HPDE6-E6E7 (cell line): ENCODE measurements around the gene TEX13B.
"Not testable (repeated sequence)": the region's sequence is repeated elsewhere in the genome, so short reads cannot be mapped to it uniquely, and the experiment has no call there.

Source experiments
- DNase-seq: peaks from one replicate; pipeline ENCODE4 v3.0.0; 2011; ENCODE audit warnings: missing footprints; ENCODE audit errors: extremely low spot score

The TEX13B gene

GRCh38 chrX:107982356-107982755 is at the start of gene TEX13B:
TSS of gene TEX13B (minus strand) at chrX:107982370. CDS start at chrX:107982127, 243 bp downstream.
- no peak for DNase-seq

GRCh38 chrX:108029928-108030711 is 48.0 kb upstream of the TEX13B start:
- DNase-seq, result no peak

GRCh38 chrX:108028854-108029253 is 46.7 kb upstream of the TEX13B start:
- no peak for DNase-seq

DNA sequence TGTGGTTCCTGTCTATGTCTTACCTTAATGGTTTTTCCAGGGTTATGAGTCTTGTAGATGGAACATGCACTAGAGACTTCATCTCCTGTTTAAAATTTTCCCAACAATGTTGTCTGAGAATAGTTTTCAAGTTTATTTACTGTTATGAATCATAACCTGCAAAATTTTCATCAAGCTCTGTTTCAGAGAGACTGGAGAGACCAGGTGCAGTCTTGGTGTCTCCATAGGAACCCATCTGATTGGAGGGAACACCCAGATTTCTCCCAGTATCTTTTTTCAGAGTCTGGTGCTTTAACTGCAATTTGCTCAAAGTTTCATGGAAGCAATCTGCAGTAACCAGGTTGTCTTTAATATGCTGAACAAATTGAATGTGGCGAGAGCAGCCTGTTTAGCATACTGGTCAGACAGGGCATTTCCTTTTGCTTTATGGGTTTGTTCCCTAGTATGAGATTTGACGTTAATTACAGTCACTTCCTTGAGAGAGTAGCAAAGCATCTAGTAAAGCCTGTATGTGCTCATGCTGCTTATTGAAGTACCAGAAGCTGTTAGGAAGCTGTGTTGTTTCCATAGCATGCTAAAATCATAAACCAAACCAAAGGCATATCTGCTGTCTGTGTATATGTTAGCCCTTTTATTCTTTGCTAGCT is 43.9 kb upstream of the TEX13B start:
- no peak for DNase-seq

DNA sequence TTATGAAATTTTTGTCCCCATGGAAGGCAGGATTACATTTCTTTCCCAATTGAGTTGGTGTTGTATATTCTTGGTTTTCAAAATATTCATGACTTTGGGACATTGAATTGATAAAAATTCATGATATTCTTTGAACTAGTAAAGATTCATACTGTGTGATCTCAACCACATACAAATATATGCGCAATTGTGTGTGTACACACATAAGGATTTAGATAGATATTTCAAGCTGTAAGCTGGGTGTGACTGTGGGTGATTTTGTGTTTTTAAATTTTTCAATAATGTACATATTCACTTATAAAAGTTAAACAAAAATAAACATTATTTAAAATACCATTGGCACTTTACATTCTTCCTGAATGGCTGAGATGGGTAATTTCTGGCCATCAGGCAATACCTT is 43.2 kb upstream of the TEX13B start:
- DNase-seq, result no peak

DNA sequence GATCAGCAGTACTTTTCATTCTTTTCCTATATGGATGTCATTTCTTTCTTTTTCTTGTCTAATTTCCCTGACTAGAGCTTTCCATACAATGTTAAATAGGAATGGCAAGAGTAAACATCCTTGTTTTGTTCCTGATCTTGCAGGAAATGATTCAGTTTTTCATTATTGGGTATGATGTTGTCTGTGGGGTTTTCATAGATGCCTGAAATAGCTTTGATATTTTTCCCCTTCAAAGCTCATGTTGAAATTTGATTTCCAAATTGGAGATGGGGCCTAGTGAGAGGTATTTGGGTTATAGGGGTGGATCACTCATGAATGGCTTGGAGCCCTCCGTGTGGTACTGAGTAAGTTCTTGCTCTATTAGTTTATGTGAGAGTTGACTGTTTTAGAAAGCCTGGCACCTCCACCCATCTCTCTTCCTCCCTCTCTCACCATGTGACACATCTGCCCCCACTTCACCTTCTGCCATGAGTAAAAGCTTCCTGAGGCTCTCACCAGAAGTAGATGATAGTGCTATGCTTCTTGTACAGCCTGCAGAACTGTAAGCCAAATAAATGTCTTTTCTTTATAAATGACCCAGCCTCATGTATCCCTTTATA is 40.4 kb upstream of the TEX13B start:
- DNase-seq, result no peak

DNA sequence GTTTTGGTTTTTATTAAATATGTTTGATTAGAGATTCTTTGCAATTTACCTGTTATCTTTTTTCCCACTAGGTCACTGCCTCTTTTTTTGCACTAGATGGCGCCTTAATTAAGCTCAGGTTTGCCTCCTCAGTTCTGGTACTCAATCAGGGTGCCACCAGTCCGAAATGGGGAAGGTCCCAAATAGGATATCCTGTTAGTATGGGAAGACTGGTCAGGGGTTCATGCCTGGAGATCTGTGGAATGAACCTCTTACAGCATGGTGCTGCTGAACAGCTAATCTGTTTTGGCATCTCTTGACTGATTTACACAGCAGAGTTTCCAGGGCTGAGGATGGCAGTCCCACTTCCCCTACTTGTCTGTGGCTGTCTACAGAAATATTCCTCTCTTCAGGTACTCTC is 38.5 kb upstream of the TEX13B start:
- no peak for DNase-seq

GRCh38 chrX:108019382-108019875 is 37.3 kb upstream of the TEX13B start:
- DNase-seq, result no peak

- DNase-seq, result no peak
Measured at GRCh38 chrX:108018656-108019381, 36.6 kb upstream of the TEX13B start.

DNA sequence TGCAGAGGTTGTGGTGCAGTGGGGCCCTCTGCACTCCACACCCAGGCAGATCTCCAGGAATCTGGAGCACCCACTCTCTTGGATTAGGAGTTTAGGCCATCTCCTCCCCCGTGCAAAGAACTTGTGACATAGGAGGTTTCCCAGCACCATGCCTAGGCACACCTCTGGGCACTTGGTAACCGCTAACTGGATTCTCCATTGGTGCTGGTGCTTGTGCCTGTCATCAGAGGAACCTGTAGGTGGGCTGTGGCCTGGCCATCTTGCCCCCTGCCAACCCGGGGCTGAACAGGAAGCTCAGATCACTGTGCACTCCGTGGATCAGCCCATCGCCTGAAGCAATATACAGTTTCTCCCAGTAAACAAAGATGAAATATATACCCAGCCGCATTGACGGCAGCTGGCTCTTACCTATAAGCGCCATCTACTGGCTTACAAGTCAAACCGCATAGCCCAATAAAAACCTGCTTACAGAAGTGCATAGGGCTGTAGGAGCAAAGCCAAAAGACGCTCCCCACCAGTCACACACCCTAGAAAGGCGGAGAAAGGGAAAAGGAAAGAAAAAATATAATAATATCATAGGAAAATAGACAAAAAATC is 19.1 kb upstream of the TEX13B start:
- DNase-seq, result no peak

- no peak for DNase-seq
Measured at GRCh38 chrX:108000751-108001150, 18.6 kb upstream of the TEX13B start.

DNA sequence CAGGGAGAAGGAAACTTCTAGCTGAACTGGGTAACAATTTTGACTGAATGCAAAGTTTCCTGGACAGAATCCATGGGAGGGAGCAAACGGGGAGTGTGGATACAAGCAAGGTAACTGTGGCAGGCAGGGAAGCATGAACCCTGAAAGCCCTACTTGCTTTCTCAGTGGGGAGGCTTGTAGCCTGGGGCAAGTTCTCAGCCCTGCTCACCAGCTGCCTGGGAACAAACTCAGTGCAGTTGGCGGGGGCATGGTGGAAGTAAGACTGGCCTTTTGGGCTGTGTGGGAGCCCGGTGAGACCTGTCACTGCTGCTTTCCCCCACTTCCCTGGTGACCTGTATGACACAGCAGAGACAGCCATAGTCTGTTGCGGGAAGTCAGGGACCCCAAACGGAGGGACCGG is 14.0 kb upstream of the TEX13B start:
- DNase-seq, result no peak

DNA sequence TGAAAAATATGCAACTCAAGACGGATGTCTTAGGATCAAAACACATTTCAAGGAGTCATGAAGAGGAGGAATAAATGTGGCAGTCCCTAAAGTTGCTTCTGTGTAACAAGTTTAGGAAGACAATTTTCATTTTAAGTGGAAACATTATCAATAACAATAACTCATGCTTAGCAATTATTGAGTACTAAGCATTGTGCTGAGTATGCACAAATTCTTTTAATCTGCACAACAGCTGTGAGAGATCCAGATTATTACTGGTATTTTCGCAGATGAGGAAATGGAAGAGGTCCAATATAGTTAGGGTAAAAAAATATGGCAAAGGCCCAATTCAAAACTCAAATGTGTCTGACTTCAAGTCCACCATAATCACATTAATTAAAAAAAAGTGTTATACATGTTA is 2.9 kb upstream of the TEX13B start:
- no peak for DNase-seq

DNA sequence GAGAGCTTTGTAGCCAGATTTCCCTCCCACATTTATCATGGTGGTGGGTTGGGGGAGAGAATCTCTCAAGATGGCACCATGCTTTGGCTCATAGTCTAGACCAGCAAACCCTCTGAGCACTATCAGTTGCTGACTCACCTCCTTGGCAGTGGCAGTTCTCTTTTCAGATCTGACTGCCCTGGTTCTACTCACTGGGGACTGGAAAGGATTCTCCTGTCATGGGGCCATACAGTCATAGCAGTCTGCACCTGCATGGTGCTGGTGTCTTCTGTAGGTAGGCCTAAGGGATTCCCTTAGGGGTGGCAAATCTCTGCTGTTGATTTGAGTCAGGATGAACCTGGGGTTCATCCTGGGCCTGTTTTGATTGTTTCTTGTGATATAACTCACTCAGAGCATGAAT is 2.6 kb downstream of the TEX13B start:
- no peak for DNase-seq

- DNase-seq, result no peak
Measured at GRCh38 chrX:107978707-107979307, 3.4 kb downstream of the TEX13B start.

DNA sequence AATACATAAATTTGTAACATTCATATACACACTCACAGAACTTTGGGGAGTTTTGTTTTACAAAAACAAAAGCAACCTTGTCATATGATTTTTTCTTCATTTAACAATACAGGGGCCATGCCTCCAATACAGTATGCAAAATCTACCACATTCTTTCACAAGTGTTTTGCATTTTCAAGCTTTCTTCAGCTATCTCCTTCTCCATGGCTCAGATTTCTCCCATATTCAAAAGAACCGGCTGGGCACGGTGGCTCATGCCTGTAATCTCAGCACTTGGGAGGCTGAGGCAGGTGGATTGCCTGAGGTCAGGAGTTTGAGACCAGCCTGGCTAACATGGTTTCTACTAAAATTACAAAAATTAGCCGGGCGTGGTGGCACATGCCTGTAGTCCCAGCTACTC is 4.1 kb downstream of the TEX13B start:
- no peak for DNase-seq

DNA sequence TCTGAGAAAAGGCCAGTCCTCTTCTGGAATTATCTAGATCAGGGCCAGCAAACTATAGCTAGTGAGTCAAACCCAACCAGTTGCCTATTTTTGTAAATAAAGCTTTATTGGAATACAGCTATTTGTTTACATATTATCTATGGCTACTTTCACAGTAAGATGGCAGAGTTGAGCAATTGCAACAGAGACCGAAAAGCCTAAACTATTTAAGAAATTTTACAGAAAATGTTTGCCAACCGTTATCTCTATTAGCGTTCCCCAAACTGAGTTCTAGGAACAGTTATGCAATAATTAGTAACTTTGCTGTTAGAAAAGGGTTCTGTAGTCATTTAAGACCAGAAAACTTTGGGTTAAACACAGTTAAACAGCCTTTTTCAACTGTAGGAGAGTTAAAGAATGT is 10.5 kb downstream of the TEX13B start:
- DNase-seq, result no peak

DNA sequence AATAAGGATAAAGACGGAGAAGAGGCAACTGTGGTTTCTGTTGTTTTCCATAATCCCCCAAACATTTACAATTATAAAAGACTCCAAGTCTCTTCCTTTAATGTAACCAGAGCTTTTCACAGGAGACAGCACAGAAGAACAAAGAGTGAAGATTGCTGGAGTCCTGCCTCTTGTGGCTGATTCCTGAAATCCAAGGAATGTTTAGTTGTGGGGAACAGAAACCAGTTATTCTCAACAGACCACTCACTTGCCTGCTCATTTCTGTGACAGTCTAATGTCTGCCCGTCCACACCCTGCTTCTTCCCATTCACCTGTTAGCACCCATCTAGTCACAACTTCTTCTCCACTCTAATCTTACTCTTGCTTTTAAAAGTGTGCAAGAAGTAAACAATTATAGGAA is 12.1 kb downstream of the TEX13B start:
- no peak for DNase-seq

GRCh38 chrX:107968623-107969022 is 13.5 kb downstream of the TEX13B start:
- no peak for DNase-seq

GRCh38 chrX:107955337-107955736 is 26.8 kb downstream of the TEX13B start:
- DNase-seq, result not testable (repeated sequence)

DNA sequence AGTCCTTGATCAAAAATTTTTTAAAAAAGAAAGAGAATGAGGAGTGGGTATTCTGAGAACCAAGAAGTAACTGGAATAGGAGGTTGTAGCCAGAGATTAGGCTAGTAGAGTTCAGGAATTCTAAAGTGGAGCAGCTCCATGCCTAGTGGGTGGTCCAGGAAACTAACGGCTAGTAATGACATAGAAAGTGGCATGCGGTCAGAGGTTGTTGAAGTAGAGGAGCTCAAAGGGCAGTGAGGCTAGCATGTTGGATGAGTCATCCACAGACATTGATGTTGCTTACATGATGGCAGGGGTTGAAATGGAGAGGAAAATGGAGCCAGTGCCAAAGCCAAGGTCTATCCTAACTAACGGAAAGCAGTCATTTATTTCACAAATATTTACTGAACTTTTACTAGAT is 42.1 kb downstream of the TEX13B start:
- no peak for DNase-seq

DNA sequence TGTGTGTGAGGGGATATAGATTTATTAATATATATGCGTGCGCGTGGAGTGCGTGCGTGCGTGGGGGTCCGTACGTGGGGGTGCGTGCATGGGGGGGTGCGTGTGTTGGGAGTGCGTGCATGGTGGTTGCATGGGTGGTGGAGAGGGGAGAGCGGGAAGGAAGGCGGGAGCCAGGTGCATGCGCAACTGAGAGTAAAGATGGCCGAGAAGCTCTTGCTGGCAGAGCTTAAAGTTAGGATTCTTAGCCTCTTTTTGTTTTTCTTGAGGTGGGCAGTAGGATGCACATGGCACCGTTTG is 45.8 kb downstream of the TEX13B start:
- no peak for DNase-seq
